Measurements from ENCODE around the gene MAX. TPM values are rescaled to one million over a fixed set of nuclear protein-coding genes. Genes with fewer than 3 reads are reported as not detected.

Gene MAX
- total RNA-seq, 1 donor from 2014 or later = 22.2 TPM

DNA sequence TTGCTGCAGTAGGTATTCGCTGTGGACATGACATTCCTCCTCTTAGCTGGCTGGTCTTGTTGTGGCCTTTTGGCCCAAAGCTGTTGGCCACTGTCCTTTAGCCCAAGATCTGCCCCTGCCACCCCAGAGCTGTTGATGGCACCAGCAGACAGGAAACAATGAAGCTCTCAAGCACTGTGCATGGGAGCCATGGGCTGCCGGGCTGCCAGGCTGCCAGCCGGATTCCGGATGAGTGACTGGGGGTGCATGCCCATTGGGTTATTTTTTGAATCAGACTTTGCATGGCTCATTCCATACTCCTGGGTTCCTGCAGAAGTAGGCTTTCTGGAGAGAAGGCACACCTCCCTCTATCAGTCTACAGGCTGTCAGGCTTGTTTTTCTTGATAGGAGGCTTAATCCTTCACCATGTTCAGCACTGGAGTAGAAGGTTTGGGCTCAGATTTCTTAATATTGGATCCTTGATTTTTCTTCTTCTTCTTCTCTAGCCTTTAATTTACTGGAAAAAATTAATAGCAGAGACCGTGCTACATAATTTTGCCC, 32.4 kb downstream of the MAX start:
- H3F3A ChIP-seq (ENCODE audit: low read depth) = no peaks in the 10 kb centered on the region
- no peak overlapping the region for H3K4me2 ChIP-seq
- H3K79me2 ChIP-seq (ENCODE audit: low read depth) = no peaks in the 10 kb centered on the region
- H3K9me3 ChIP-seq (ENCODE audit: low read depth) = no peaks in the 10 kb centered on the region
- no peak overlapping the region for H2AFZ ChIP-seq (replicated peaks)
- DNase-seq (ENCODE audit: low spot score) = no peak
- no peak overlapping the region for H3K9ac ChIP-seq
- TF ChIP-seq, protein P1, sequence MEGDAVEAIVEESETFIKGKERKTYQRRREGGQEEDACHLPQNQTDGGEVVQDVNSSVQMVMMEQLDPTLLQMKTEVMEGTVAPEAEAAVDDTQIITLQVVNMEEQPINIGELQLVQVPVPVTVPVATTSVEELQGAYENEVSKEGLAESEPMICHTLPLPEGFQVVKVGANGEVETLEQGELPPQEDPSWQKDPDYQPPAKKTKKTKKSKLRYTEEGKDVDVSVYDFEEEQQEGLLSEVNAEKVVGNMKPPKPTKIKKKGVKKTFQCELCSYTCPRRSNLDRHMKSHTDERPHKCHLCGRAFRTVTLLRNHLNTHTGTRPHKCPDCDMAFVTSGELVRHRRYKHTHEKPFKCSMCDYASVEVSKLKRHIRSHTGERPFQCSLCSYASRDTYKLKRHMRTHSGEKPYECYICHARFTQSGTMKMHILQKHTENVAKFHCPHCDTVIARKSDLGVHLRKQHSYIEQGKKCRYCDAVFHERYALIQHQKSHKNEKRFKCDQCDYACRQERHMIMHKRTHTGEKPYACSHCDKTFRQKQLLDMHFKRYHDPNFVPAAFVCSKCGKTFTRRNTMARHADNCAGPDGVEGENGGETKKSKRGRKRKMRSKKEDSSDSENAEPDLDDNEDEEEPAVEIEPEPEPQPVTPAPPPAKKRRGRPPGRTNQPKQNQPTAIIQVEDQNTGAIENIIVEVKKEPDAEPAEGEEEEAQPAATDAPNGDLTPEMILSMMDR (IDR thresholded peaks at IDR 0.05) = no peak
- TF ChIP-seq EZH2 (IDR thresholded peaks at IDR 0.05) (no peak), EZH2phosphoT487 (IDR thresholded peaks at IDR 0.05) (no peak)
- no peaks in the 10 kb centered on the region for H3K4me1 ChIP-seq
- H3K36me3 ChIP-seq = no peaks in the 10 kb centered on the region
- H3K4me3 ChIP-seq = no peak overlapping the region
- H3K27me3 ChIP-seq = no peaks in the 10 kb centered on the region
- H4K20me1 ChIP-seq (ENCODE audit: low read depth) = no peaks in the 10 kb centered on the region
- Mint-ChIP-seq H3K4me3 (no peak overlapping the region), H3K4me1 (no peaks in the 10 kb centered on the region), H3K27ac (no peak overlapping the region), H3K36me3 (peaks cover 13% of the 10 kb centered on the region), H3K9me3 (no peaks in the 10 kb centered on the region), H3K27me3 (ENCODE audit: insufficient read depth, low read depth) (peaks cover 2% of the 10 kb centered on the region)
- H3K27ac ChIP-seq = no peak overlapping the region

DNA sequence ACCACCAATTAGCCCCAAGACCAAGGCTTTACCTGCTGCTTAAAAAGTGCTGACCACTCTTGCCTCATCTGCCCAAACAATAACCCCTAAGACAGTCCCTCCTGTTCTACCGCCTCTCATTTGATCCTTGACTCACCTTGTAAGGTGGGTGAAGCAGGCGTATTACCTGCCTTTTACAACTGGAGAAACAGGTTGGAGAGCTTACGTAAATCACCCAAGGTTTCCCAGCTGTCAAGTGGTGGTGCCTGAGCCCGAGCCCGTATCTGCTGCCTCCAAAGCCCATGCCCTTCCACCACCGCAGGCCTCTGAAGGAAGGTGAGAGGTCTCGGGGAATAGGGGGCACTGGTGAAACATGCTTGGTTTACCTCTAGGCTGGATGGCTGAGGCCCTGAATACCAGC, 36.6 kb downstream of the MAX start:
- no peaks in the 10 kb centered on the region for H3K4me1 ChIP-seq
- H3F3A ChIP-seq (ENCODE audit: low read depth) = no peaks in the 10 kb centered on the region
- no peak overlapping the region for H2AFZ ChIP-seq (replicated peaks)
- no peak overlapping the region for H3K27ac ChIP-seq
- no peak overlapping the region for H3K4me3 ChIP-seq
- H3K27me3 ChIP-seq = no peaks in the 10 kb centered on the region
- no peak overlapping the region for H3K9ac ChIP-seq
- TF ChIP-seq EZH2phosphoT487 (IDR thresholded peaks at IDR 0.05) (no peak), EZH2 (IDR thresholded peaks at IDR 0.05) (no peak)
- TF ChIP-seq, protein P1 (IDR thresholded peaks at IDR 0.05) = no peak
- no peak overlapping the region for H3K4me2 ChIP-seq
- Mint-ChIP-seq H3K4me1 (no peaks in the 10 kb centered on the region), H3K27me3 (ENCODE audit: insufficient read depth, low read depth) (peaks cover 5% of the 10 kb centered on the region), H3K4me3 (no peak overlapping the region), H3K27ac (no peak overlapping the region), H3K36me3 (peaks cover 32% of the 10 kb centered on the region), H3K9me3 (no peaks in the 10 kb centered on the region)
- H3K79me2 ChIP-seq (ENCODE audit: low read depth) = no peaks in the 10 kb centered on the region
- no peak for DNase-seq (ENCODE audit: low spot score)
- H3K9me3 ChIP-seq (ENCODE audit: low read depth) = no peaks in the 10 kb centered on the region
- H3K36me3 ChIP-seq = no peaks in the 10 kb centered on the region
- no peaks in the 10 kb centered on the region for H4K20me1 ChIP-seq (ENCODE audit: low read depth)

DNA sequence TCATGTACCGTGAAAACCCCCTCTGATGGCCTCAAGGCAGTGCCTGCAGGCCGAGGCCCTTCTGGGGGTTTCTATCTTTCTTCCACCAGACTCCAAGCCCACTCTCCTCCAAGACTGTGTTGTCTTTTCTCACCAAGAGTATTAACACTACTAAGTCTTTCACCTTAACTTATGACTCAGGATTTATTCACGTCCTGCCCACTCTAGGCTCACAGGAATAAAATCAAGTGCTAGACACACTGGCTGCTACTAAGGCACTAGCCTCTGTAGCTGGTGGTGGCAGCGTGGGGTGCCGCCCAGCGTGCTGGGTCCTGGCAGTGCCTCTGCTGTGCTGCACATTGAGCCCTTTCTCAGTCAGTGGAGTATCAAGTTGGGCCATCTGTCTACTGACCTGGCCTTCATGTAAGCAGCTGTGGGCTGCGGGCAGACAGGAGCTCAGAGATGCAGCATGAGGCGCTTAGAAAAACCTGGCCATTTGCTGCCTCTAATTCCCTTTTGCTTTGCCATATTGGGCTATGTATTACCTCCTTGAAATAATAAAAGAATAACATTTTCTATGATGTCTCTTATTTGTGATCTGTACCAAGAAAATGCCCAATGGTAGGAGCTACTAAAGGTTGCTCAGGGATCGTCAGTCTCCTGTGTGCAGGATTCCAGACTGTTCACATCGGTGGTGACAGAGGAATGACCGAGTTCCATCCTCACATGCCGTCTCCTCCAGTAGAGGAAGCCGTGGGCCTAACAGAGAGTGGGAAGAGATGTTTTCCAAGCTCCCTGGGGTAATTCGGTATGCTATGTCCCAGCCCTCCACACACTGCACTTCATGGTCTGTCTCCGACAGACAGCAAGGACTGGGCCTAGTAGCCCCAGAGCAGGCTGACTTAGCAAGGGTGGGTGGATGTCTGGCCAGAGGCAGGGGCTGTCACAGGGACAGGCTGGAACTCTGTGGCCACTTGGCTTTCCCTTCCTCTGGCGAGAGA, 39.9 kb downstream of the MAX start:
- H3K27me3 ChIP-seq = no peaks in the 10 kb centered on the region
- Mint-ChIP-seq H3K27ac (no peak overlapping the region), H3K36me3 (peaks cover 32% of the 10 kb centered on the region), H3K4me1 (no peaks in the 10 kb centered on the region), H3K9me3 (no peaks in the 10 kb centered on the region), H3K27me3 (ENCODE audit: insufficient read depth, low read depth) (peaks cover 5% of the 10 kb centered on the region), H3K4me3 (no peak overlapping the region)
- H3K9me3 ChIP-seq (ENCODE audit: low read depth) = no peaks in the 10 kb centered on the region
- no peak overlapping the region for H2AFZ ChIP-seq (replicated peaks)
- no peaks in the 10 kb centered on the region for H3K4me1 ChIP-seq
- H3F3A ChIP-seq (ENCODE audit: low read depth) = no peaks in the 10 kb centered on the region
- H3K79me2 ChIP-seq (ENCODE audit: low read depth) = no peaks in the 10 kb centered on the region
- TF ChIP-seq EZH2phosphoT487 (IDR thresholded peaks at IDR 0.05) = no peak
- no peak for TF ChIP-seq EZH2 (IDR thresholded peaks at IDR 0.05)
- TF ChIP-seq, protein P1 (IDR thresholded peaks at IDR 0.05) = no peak
- no peak overlapping the region for H3K4me3 ChIP-seq
- no peak overlapping the region for H3K4me2 ChIP-seq
- H4K20me1 ChIP-seq (ENCODE audit: low read depth) = no peaks in the 10 kb centered on the region
- no peak overlapping the region for H3K9ac ChIP-seq
- no peak for DNase-seq (ENCODE audit: low spot score)
- no peaks in the 10 kb centered on the region for H3K36me3 ChIP-seq
- H3K27ac ChIP-seq = no peak overlapping the region

Measured in neural progenitor cell (in vitro differentiated cells).